Panc1 (cell line): ENCODE results near the gene GJB3. TPM values are rescaled to one million over a fixed set of nuclear protein-coding genes. Genes with fewer than 3 reads are reported as not detected.

Experiments
- total RNA-seq: library from RNA; stranded (reverse); gene quantifications from one replicate; pipeline ENCODE4 v1.2.1, GENCODE V29; 2021; ENCODE audit not compliant: unreplicated experiment

The GJB3 gene
- total RNA-seq, 1 experiment from 2014 or later = 0.15 TPM

Other genes starting within 250 kb of the GJB3 start
- not detected for gene GJB5, start 26.2 kb upstream of the GJB3 start, total RNA-seq
- not detected for gene GJB4, start 21.5 kb upstream of the GJB3 start, total RNA-seq
- gene GJA4, start 11.8 kb downstream of the GJB3 start, total RNA-seq = not detected
- gene SMIM12, start 78.5 kb downstream of the GJB3 start, total RNA-seq = 47.5 TPM
- 0.87 TPM for gene DLGAP3, start 148.4 kb downstream of the GJB3 start, total RNA-seq
- 18.7 TPM for gene TMEM35B, start 204.1 kb downstream of the GJB3 start, total RNA-seq